NCI-H748 (cell line): ENCODE results near the gene IRX2.
A peak's percentile ranks its signal among the peaks of the same experiment; 100 is the strongest.

ENCODE experiments used
- DNase-seq: peaks from one replicate; lab custom pipeline; 2025; ENCODE audit not compliant: unreplicated experiment; lab: John Stamatoyannopoulos, UW

The IRX2 gene

GRCh38 chr5:2742921-2743679 is 8.4 kb downstream of the IRX2 start:
- DNase-seq = no peak

GRCh38 chr5:2741956-2742355 is 9.5 kb downstream of the IRX2 start:
- no peak for DNase-seq

DNA sequence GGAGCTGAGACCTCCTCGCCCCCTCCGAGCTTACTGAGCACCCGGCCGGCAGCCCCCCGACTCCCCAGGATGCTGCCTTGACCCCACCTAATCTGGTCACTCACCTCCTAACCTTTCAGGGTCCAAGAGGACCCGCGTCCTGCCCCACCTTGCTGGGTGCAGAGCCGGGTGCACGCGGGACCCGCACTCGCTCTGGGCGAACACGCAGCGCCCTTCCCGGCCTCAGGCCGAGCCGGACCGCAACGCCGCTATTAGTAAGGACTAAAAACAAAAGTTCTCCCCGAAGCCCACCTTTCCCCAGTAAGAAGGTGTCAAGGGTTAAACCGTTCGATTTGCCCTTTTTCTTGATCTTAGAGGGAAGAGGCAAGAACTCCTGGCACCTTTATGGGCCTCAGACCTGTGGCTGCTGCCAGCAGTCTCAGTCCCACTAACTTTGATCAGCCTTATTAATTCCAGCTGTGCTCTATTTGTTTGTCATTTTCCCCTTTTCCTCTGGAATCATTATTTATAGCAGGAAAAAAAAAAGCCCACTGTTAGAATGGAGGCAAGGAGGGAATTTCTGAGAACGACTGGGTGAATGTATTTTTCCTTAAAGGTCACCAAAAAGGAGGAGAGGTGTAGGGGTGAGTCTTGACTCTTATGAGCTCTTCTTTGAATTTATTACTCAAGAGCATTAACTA is 10.5 kb downstream of the IRX2 start:
- no peak for DNase-seq

DNA sequence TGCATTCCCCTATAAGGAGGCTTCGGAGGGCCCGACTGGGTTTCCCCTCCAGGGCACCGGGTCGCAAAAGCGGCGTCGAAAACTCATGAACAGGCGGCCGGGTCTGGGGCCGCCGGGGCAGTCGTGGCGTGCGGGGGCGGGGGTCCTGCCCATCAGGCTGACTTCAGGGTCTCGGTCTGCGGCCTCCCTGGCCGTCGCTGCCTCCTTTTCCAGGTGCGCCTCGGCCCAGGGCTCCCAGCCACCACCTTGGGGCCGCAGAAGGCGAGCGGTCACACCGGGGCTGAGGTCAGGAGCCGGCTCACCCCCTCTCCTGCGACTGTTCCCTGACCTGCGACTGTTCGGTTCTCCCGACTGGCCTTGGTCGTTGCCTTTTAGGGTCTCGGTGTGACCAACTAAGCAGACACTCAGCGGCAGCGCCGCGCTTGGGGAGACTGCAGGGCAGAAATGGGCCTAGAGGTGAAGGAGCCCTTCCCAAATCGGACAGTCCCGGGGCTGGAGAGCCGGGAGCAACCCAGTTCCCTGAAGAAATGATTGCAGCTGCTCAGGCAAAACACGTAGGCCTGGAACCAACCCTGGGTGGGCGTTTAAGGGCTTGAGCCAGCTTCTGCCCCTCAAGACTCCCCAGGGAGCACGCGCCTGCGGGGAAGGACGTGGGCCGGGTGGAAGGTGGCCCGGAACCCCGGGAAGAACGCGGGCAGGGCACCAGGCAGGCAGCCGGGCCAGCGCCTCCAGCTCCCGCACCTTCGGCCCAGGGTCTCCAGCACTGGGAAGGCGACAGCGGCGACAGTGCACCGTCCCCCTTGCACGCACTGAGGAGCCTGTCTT is 11.2 kb downstream of the IRX2 start:
- DNase-seq = no peak

DNA sequence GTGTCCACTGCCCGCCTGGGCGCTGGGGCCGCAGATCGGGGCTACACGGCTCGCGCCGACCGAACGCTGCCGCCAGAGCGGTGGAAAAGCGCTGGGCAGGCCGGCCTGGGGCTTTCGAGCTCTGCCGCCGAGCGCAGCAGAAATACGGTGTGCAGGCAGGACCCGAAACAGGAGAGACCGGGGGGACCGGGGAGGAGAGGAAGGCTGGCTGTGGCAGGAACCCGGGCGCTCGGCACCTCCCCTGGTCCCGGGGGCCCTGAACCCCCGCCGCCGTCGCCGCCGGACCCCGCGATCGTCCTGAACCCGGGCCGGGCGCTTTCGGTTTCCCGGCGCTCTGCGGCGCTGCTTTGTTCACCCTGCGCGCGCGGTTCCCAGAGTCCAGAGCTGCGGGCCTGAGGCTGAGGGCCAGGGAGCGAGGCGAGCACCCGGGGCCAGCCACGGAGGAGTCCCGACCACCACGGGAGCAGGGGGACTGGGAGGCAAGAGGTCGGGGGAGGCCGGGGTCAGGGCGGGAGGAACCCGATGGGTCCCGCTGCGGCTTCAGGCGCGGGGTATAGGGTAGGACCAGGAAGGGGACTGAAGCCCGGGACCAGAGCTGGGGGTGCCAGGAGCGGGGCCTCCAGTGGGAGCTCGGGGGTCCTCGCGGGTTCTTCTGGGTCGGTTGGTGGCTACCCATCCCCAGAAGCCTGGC is 12.0 kb downstream of the IRX2 start:
- peak; percentile 75 for DNase-seq

- no peak for DNase-seq
Observed at GRCh38 chr5:2738700-2739359, 12.6 kb downstream of the IRX2 start.

DNA sequence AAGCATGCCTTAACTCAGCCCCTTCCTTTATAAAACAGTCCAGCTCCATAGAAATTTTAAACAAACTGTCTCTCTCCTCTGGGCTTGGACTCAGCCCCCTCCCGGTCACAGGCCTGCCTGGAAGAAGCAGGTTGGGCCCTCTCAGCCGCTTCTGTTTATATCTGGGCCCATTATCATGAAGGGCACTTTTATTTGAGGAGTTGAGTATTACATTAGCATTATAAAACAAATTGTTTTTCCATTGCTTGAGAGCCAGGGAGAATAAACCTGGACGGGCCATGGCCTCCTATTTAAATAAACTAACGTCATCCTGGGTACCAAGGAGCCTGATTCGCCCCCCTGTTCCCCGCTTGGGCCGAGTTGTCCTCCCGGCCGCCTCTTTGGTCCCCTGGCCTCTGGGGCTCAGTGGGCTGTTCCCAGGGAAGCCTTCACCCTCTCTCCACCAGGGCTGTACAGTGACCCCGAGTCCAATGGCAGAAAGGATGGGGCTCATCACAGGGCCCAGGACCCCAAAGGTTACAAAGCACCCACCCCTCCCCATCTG is 13.2 kb downstream of the IRX2 start:
- DNase-seq = peak; percentile 50

GRCh38 chr5:2737273-2738155 is 14.0 kb downstream of the IRX2 start:
- no peak for DNase-seq

- no peak for DNase-seq
Observed at GRCh38 chr5:2736872-2737271, 14.6 kb downstream of the IRX2 start.

- DNase-seq = no peak
Observed at GRCh38 chr5:2735996-2736395, 15.5 kb downstream of the IRX2 start.

DNA sequence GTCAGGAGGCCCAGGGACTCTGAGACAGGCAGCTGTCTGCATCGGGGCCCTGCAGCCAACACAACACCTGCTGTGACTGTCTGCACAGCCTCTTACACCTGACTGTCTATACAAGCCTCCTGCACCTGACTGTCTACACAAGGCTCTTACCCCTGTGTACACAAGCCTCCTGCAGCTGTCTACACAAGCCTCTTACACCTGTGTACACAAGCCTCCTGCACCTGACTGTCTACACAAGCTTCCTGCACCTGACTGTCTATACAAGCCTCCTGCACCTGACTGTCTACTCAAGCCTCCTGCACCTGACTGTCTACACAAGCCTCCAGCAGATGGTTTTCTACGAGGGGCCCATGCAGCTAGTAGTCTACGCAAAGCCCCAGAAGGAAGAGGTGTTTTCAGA is 18.6 kb downstream of the IRX2 start:
- DNase-seq = peak; percentile 100

- DNase-seq = no peak
Observed at GRCh38 chr5:2732004-2732403, 19.5 kb downstream of the IRX2 start.

DNA sequence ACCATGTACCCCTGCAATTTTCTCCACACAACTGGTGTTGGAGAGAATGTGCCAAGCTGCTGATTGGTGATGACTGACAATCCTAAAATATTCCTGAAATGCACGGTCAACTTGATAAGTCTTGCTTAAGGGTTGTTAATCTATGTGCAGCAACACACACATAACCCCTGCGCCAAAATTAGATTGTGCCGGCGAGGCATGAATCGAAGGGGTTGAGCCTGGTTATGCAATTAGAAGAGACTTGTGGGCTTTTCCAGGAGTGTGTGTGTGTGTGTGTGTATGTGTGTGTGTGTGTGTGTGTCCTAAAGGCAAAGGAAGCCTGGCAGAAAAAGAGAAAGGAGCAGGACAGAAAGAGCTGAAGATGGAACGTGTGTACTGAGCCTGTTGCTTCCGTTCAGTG is 22.3 kb downstream of the IRX2 start:
- DNase-seq = no peak

DNA sequence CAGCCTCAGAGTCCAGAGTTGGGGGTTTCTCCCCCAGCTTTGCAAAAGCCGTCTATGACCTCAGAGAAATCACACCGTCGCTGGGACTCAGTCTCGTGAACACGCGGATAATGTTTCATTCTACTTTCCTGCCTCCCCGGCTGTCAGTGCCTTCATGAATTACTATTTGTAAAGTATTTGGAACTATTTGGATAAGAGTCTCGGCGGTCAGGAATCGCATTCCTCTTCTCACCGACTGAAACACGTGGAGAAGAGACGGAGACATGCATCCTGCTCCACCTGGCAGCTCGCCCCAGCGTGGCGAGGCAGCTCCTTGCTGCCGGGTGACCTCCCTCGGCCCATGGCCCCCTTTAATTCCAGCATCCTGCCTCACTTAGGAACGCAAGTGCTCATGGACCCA is 23.9 kb downstream of the IRX2 start:
- no peak for DNase-seq

GRCh38 chr5:2725980-2726765 is 25.3 kb downstream of the IRX2 start:
- no peak for DNase-seq

GRCh38 chr5:2724831-2725230 is 26.6 kb downstream of the IRX2 start:
- no peak for DNase-seq

GRCh38 chr5:2724031-2724581 is 27.4 kb downstream of the IRX2 start:
- DNase-seq = no peak

GRCh38 chr5:2722901-2723300 is 28.6 kb downstream of the IRX2 start:
- no peak for DNase-seq
